Measurements from ENCODE around the gene CRISPLD2.
"Not testable (repeated sequence)": the region's sequence is repeated elsewhere in the genome, so short reads cannot be mapped to it uniquely, and the experiment has no call there.

Gene CRISPLD2

GRCh38 chr16:84841787-84842300 lies 22.1 kb downstream of the CRISPLD2 start:
- no peak for DNase-seq

GRCh38 chr16:84842516-84843148 lies 22.8 kb downstream of the CRISPLD2 start:
- DNase-seq: no peak

GRCh38 chr16:84843149-84844048 lies 23.6 kb downstream of the CRISPLD2 start:
- DNase-seq: no peak

- no peak for DNase-seq
Measured at GRCh38 chr16:84844049-84844350, 24.2 kb downstream of the CRISPLD2 start.

GRCh38 chr16:84844559-84845495 lies 25.0 kb downstream of the CRISPLD2 start:
- no peak for DNase-seq

- DNase-seq: no peak
Measured at GRCh38 chr16:84845496-84846002, 25.8 kb downstream of the CRISPLD2 start.

GRCh38 chr16:84847564-84848355 lies 28.0 kb downstream of the CRISPLD2 start:
- DNase-seq: no peak

- no peak for DNase-seq
Measured at GRCh38 chr16:84848986-84849634, 29.3 kb downstream of the CRISPLD2 start.

- no peak for DNase-seq
Measured at GRCh38 chr16:84849751-84850150, 30.0 kb downstream of the CRISPLD2 start.

GRCh38 chr16:84850714-84851113 lies 30.9 kb downstream of the CRISPLD2 start:
- DNase-seq: no peak

- DNase-seq: no peak
Measured at GRCh38 chr16:84851192-84852127, 31.7 kb downstream of the CRISPLD2 start.

- DNase-seq: no peak
Measured at GRCh38 chr16:84853534-84853933, 33.7 kb downstream of the CRISPLD2 start.

GRCh38 chr16:84854759-84855158 lies 35.0 kb downstream of the CRISPLD2 start:
- DNase-seq: no peak

GRCh38 chr16:84855435-84856202 lies 35.8 kb downstream of the CRISPLD2 start:
- not testable (repeated sequence) for DNase-seq

- not testable (repeated sequence) for DNase-seq
Measured at GRCh38 chr16:84856203-84856581, 36.4 kb downstream of the CRISPLD2 start.

- not testable (repeated sequence) for DNase-seq
Measured at GRCh38 chr16:84856811-84857210, 37.0 kb downstream of the CRISPLD2 start.

GRCh38 chr16:84859681-84860080 lies 39.9 kb downstream of the CRISPLD2 start:
- DNase-seq: no peak

- DNase-seq: no peak
Measured at GRCh38 chr16:84860383-84860782, 40.6 kb downstream of the CRISPLD2 start.

GRCh38 chr16:84861671-84862070 lies 41.9 kb downstream of the CRISPLD2 start:
- DNase-seq: no peak
